HG03108 (cell line): ENCODE data around the gene GPATCH8.
"Not testable (repeated sequence)": the region's sequence is repeated elsewhere in the genome, so short reads cannot be mapped to it uniquely, and the experiment has no call there.

Experiments
- ATAC-seq: cut with Tn5 transposase; IDR thresholded peaks from one replicate; pipeline ENCODE4 v1.9.1; 2021; ENCODE audit warnings: moderate library complexity; ENCODE audit not compliant: unreplicated experiment

Gene GPATCH8

GRCh38 chr17:44378171-44378705 is 125.0 kb downstream of the GPATCH8 start:
- no peak for ATAC-seq

GRCh38 chr17:44376779-44377178 is 126.4 kb downstream of the GPATCH8 start:
- ATAC-seq, result no peak

GRCh38 chr17:44376124-44376523 is 127.1 kb downstream of the GPATCH8 start:
- ATAC-seq, result no peak

GRCh38 chr17:44375196-44376017 is 127.8 kb downstream of the GPATCH8 start:
- no peak for ATAC-seq

- no peak for ATAC-seq
Observed at GRCh38 chr17:44374306-44375195, 128.7 kb downstream of the GPATCH8 start.

GRCh38 chr17:44372036-44372435 is 131.2 kb downstream of the GPATCH8 start:
- no peak for ATAC-seq

- ATAC-seq, result not testable (repeated sequence)
Observed at GRCh38 chr17:44369414-44370023, 133.7 kb downstream of the GPATCH8 start.

GRCh38 chr17:44368391-44369243 is 134.6 kb downstream of the GPATCH8 start:
- not testable (repeated sequence) for ATAC-seq

- ATAC-seq, result no peak
Observed at GRCh38 chr17:44367231-44367979, 135.8 kb downstream of the GPATCH8 start.

GRCh38 chr17:44365051-44365450 is 138.2 kb downstream of the GPATCH8 start:
- not testable (repeated sequence) for ATAC-seq

GRCh38 chr17:44363613-44364159 is 139.5 kb downstream of the GPATCH8 start, which contains the start of gene FAM171A2:
Gene FAM171A2 (minus strand): TSS chr17:44363853. CDS start chr17:44363714, 139 bp downstream.
- no peak for ATAC-seq

- no peak for ATAC-seq
Observed at GRCh38 chr17:44362949-44363612, 140.1 kb downstream of the GPATCH8 start.

- ATAC-seq, result no peak
Observed at GRCh38 chr17:44362459-44362948, 140.7 kb downstream of the GPATCH8 start.

- ATAC-seq, result no peak
Observed at GRCh38 chr17:44361292-44362260, 141.6 kb downstream of the GPATCH8 start.

- no peak for ATAC-seq
Observed at GRCh38 chr17:44360826-44361225, 142.4 kb downstream of the GPATCH8 start.

- no peak for ATAC-seq
Observed at GRCh38 chr17:44360144-44360533, 143.1 kb downstream of the GPATCH8 start.

GRCh38 chr17:44359458-44360143 is 143.6 kb downstream of the GPATCH8 start:
- no peak for ATAC-seq
